Neutrophil (primary cell): Measurements from ENCODE around the gene CACNA1E.

Source experiments
- H3K27ac ChIP-seq: fragments of 200-600 bp; sonication (generic); 2 replicates; pipeline ENCODE4 v1.5.1; 2016; ENCODE audit warnings: mild to moderate bottlenecking, moderate library complexity
- H3K27me3 ChIP-seq: fragments of 200-600 bp; sonication (generic); 2 replicates; pipeline ENCODE4 v1.6.0; 2016; ENCODE audit warnings: mild to moderate bottlenecking
- H3K36me3 ChIP-seq: fragments of 200-600 bp; sonication (generic); 2 replicates; pipeline ENCODE4 v1.5.1; 2017
- H3K4me1 ChIP-seq, 2 experiments: fragments of 200-600 bp in 1 of 2; sonication (generic) in 1 of 2; 1 replicate in 1 of 2; 2 replicates in 1 of 2; pipeline versions ENCODE4 v1.5.1 to v1.6.1; 2013 to 2016; ENCODE audit warnings: low read depth in 1 of 2, low read length in 1 of 2, mild to moderate bottlenecking in 1 of 2, moderate library complexity in 1 of 2; ENCODE audit not compliant: control insufficient read depth in 1 of 2, insufficient read depth in 1 of 2
- H3K4me3 ChIP-seq, 2 experiments: fragments of 200-600 bp in 1 of 2; sonication (generic) in 1 of 2; 1 replicate in 1 of 2; 2 replicates in 1 of 2; pipeline ENCODE4 v1.5.1; 2013 to 2016; ENCODE audit warnings: low read depth in 1 of 2, low read length in 1 of 2, mild to moderate bottlenecking in 1 of 2, moderate library complexity in 1 of 2
- H3K9me3 ChIP-seq: fragments of 200-600 bp; sonication (generic); 2 replicates; pipeline ENCODE4 v1.5.1; 2016
- CTCF ChIP-seq: fragments of 200-600 bp; sonication (generic); IDR thresholded peaks from 2 replicates; pipeline ENCODE4 v1.5.1; 2016; ENCODE audit warnings: antibody characterized with exemption

The CACNA1E gene

DNA sequence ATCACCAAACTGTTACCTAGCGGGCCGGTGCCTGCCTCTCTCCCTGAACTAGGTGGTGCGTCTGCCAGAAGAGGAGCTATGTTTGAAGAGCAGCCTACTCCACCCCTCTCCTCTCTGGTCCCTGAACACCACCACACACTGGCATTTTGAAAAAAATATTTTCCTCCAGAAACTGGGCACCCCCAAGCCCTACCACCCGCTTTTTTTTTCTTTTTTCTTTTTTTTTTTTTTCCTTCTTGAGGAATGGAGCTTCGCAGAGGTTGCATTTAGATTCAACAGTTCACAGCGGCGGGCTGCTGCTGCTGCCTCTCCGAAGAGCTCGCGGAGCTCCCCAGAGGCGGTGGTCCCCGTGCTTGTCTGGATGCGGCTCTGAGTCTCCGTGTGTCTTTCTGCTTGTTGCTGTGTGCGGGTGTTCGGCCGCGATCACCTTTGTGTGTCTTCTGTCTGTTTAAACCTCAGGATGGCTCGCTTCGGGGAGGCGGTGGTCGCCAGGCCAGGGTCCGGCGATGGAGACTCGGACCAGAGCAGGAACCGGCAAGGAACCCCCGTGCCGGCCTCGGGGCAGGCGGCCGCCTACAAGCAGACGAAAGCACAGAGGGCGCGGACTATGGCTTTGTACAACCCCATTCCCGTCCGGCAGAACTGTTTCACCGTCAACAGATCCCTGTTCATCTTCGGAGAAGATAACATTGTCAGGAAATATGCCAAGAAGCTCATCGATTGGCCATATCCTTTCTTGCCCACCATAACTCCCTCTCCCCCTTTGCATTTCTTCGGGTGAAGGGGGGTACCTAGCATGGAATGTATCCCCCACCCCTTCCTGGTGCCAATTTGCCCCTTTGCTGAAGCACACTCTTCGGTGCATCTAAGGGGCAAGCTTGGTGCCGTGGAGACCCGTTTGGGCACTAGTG, at the start of gene CACNA1E:
Gene CACNA1E, plus strand, starts transcription at position 233 of the 911 bp plus-strand sequence. Its CDS starts 228 bp downstream, at position 461.
- Histone ChIP-seq H3K27ac (peak within 1 kb of the TSS; percentile 69), H3K27me3 (peaks cover 69% of the 10 kb centered on the region), H3K4me3 (peak within 1 kb of the TSS; percentile 73 to 76), H3K9me3 (no peaks in the 10 kb centered on the region), H3K4me1 (peaks cover 43 to 48% of the 10 kb centered on the region in 2 experiments), H3K36me3 (no peaks in the 10 kb centered on the region)
- no peak for TF ChIP-seq CTCF

GRCh38 chr1:181433931-181434330, 49.4 kb upstream of the CACNA1E start:
- TF ChIP-seq CTCF, result no peak
- H3K9me3 ChIP-seq, result no peaks in the 10 kb centered on the region
- H3K4me1 ChIP-seq, result no peaks in the 10 kb centered on the region
- H3K4me3 ChIP-seq, result no peak overlapping the region
- H3K27ac ChIP-seq, result no peak overlapping the region
- no peaks in the 10 kb centered on the region for H3K36me3 ChIP-seq
- H3K27me3 ChIP-seq, result peaks cover 50% of the 10 kb centered on the region

GRCh38 chr1:181438013-181438412, 45.3 kb upstream of the CACNA1E start:
- no peak for TF ChIP-seq CTCF
- Histone ChIP-seq H3K4me3 (no peak overlapping the region), H3K9me3 (no peaks in the 10 kb centered on the region), H3K27ac (no peak overlapping the region), H3K36me3 (no peaks in the 10 kb centered on the region), H3K27me3 (peaks cover 37% of the 10 kb centered on the region), H3K4me1 (no peaks in the 10 kb centered on the region)

GRCh38 chr1:181440510-181440909, 42.8 kb upstream of the CACNA1E start:
- peaks cover 29% of the 10 kb centered on the region for H3K27me3 ChIP-seq
- H3K4me3 ChIP-seq, result no peak overlapping the region
- no peak for TF ChIP-seq CTCF
- no peaks in the 10 kb centered on the region for H3K36me3 ChIP-seq
- H3K27ac ChIP-seq, result no peak overlapping the region
- no peaks in the 10 kb centered on the region for H3K4me1 ChIP-seq
- no peaks in the 10 kb centered on the region for H3K9me3 ChIP-seq

DNA sequence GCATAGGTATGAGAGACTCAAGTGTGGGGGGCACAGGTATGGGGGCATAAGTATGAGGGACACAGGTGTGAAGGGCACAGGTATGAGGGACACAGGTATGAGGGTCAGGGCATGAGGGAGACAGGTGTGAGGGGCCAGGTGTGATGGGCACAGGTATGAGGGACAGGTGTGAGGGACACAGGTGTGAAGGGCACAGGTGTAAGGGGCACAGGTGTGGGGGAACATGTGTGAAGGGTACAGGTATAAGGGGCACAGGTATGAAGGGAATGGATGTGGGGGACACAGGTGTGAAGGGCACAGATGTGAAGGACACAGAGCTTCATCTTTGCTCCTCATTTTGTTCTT, 41.2 kb upstream of the CACNA1E start:
- Histone ChIP-seq H3K27ac (no peak overlapping the region), H3K4me1 (no peaks in the 10 kb centered on the region), H3K4me3 (no peak overlapping the region), H3K36me3 (no peaks in the 10 kb centered on the region), H3K27me3 (peaks cover 30% of the 10 kb centered on the region), H3K9me3 (no peaks in the 10 kb centered on the region)
- no peak for TF ChIP-seq CTCF
